GM19351 (cell line): ENCODE data around the gene EPB41.
"Not testable (repeated sequence)": the region's sequence is repeated elsewhere in the genome, so short reads cannot be mapped to it uniquely, and the experiment has no call there.

Experiments
- ATAC-seq: cut with Tn5 transposase; IDR thresholded peaks from one replicate; pipeline ENCODE4 v1.9.1; 2021; ENCODE audit warnings: mild to moderate bottlenecking, moderate library complexity; ENCODE audit not compliant: unreplicated experiment

The EPB41 gene

DNA sequence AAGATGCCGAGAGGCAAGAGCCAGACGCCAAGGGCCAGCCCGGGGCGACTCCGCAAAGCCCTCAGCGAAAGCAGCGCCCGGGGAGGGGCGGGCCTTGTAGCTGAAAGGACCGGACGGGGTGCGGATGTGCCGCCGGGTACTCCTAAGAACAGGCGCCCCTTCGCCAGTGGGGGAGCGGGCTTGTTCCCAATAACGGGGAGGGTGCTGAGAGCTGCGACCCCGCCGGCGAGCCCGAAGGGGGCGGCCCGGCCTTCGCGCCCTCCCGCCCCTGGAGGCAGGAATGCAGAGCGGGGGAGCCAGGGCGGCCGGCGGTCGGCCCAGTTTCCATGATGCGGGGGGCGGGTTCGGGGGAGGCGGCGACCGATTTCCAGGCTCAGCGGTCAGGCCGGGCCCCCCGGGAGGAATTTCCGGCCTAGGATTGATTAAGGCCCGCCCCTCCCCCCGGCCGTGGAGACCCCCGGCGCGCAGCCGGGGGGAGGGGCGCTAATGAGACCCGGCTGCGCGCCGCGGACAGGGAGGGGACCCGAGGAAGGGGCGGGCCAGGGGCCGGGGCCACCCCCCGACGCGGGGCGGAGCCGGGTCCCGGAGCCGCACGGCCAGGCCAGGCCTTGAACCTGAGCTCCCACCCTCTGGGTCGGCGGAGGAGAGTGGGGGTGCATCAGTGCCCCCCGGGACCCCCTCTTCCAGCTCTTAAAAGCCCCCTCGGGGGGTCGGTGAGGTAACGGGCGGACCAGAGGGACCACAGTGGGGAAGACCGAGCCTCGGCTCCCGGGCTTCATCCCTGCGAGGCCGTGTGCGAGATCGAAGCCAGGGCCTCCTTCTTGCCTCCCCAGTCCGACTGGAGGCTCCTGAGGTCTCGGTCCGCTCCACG, 210.2 kb downstream of the EPB41 start:
- no peak for ATAC-seq

DNA sequence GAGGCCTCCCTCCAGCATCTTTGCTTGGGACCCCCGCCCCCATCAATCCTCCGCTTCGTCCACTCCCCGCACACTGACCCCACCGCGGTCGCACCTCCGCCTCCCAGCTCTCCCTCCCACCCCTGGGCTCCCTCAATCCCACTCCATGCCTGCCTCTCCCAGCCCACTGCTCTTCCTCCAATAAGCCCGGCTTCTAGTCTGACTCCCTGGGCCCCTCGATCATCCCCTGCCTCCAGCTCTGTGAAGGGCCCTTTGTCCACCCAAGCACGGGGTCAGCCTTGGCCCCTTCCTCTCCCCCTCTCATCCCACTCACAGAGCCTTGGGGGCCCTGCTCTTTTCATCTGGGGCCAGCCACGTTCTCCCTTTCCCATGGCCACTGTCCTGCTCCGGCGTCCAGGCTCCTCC, 210.9 kb downstream of the EPB41 start:
- no peak for ATAC-seq

DNA sequence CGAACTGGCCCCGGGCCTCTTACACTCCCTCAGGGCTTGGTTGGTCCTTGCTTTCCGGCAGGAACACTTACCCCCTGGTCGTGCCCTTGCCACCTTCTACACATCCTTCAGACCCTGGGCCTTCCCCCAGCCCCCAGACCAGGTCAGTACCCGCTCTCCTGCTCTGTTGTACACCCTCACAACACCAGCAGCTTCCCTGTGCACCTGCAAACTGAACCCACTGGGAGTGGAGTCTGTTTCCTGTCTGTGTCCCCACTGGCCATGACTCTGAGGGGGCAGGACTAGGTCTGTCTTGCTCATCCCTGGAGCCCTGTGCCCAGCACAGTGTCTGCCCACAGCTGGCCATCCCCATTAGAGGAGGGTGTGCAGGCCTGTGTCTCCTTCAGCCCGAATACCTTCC, 211.4 kb downstream of the EPB41 start:
- ATAC-seq: no peak

DNA sequence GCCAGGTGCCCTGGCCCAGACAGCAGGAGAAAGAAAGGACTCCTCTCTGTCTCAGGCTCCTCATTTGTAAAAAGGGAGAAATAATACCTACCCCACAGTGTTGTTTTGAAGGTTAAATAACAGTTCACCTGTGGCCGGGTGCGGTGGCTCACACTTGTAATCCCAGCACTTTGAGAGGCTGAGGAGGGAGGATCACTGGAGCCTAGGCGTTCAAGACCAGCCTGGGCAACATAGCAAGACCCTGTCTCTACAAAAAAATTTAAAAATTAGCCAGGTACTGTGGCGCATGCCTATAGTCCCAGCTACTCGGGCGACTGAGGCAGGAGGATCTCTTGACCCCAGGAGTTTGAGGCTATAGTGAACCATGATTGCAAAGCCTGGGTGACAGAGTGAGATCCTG, 211.8 kb downstream of the EPB41 start:
- ATAC-seq: no peak

DNA sequence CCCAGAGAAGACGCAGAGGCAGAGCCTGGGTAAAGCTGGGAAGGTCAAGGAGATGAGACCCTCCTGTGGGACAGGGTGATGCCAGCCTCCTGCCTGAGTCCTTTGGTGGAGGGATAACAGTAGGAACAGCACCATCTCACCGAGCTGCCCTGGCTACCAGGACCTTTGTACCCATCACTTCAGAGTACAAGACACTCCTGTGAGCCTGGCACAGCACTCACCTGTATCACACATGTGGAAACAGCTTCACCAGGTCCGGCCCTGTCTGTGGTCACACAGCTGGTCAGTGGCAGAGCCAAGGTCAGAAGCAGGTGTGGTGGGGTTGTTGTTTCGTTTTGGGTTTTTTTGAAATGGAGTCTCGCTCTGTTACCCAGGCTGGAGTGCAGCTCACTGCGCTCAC, 214.4 kb downstream of the EPB41 start:
- no peak for ATAC-seq

DNA sequence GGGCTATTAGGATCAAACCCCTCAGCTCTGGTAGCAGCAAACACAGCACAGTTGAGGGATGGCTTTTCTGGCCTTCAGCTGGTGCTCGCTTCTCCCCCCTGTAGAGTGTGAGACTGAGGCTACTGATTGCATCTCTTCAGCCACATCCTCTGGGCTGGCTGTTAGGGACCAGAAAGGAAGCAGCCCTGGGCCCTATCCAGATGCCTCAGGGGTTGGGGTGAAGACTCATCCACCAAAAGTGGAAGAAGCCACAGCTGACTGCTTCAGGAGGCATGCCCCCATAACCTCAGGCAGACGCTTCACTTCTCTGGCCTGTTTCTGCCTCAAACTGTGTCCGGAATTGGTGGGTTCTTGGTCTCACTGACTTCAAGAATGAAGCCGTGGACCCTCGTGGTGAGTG, 215.5 kb downstream of the EPB41 start:
- ATAC-seq: no peak

DNA sequence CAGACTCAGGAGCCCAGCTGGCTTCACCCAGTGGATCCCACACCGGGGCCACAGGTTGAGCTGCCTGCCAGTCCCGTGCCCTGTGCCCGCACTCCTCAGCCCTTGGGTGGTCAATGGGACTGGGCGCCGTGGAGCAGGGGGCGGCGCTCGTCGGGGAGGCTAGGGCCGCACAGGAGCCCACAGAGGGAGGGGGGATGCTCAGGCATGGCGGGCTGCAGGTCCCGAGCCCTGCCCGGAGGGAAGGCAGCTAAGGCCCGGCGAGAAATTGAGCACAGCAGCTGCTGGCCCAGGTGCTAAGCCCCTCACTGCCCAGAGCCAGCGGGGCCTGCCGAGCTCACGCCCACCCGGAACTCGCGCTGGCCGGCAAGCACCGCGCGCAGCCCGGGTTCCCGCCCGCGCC, 216.7 kb downstream of the EPB41 start:
- ATAC-seq: not testable (repeated sequence)

DNA sequence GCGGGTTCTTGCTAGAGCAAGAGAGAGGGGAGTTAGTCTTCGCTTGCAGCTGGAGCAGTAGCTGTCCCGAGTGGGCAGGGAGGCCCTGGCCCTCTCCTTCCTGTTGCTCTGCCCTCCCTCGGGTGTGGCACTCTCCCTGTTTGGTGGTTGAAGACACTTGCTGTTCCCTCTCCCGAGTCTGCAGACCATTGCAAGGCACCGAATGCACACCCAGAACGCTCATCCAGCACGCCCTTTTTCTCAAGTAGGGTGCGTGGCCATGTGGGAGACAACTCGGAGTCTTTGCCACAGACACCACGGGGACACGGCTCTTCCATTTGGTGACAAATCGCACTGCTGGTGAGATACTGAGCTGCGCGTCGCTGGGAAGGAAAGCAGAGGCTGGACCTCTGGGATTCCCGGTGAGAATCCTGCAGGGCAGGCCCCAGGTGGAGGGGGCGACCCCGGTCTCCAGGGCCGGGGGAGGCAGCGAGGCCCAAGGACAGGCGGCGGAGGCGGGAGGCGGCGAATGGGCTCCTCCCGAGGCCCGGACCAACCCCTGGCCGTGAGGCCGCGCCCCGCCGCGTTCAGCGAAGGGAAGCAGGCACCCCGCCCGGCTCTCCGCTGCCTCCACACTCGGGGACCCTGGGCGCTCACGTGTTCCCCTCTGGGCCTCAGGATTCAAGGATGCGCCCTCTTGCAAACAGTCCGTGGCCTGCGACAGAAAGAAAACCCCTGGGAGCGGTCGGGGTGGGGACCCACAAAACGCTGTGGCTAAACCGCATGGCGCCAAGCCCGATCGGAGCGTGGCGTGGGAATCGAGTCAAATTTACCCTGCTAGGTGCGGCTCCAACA, 219.7 kb downstream of the EPB41 start:
- ATAC-seq: no peak

DNA sequence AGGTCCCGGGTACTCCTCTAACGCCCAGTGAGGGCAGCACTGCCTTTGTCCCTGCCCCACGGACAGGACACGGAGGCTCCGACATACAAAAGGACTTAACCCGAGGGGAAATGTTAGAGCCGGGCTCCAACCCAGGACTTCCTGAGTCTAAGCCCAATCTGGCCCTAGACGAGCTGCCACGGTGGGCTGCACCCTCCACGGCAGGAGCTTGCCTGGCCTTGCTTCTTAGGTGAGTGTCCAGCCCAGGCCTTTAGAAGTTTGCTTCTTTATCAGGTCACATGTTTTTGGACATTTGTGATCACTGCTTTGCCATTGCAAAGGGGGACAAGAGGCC, 220.3 kb downstream of the EPB41 start:
- no peak for ATAC-seq

DNA sequence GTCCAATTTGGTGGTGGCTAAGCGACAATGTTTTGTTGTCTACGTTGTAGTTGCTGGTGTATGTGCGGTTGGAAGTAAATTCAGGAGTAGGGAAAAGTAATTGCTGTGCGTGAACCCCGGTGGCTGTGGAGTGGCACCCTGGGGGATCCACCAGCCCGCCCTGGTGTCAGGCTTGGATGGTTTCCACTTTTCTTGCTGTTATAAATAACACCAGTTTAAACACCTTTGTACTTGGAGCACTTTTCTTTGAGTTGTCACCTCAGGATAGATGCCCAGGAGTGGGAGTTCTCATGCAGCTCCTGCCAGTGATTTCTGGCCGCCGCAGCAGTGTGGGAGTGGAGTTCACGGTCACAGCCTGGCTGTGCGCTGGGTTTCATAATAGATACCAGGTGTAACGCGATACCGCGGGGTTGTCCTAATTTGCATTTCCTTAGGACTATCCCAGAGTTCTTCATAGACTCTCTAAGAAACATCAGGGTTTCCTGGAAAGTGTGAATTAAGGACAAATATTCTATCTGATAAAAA, 222.1 kb downstream of the EPB41 start:
- ATAC-seq: no peak

DNA sequence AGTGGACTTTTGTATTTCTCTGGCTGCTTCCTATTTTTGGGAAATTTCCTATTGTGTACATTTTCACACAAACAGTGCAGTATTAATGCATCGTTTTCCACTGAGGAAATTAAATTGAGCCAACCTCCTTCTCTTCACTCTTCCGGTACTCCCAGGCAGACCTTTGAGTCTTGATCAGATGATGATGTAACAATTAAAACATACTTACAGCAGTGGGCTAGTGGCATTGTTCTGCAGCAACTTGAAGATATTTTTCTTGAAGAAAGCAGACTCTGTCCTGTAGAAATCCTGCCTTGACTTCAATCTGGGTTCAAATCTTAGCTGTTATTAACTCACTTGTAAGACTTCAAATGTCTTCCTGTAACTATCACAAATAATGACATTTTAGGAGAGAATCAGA, 228.3 kb downstream of the EPB41 start:
- ATAC-seq: no peak

DNA sequence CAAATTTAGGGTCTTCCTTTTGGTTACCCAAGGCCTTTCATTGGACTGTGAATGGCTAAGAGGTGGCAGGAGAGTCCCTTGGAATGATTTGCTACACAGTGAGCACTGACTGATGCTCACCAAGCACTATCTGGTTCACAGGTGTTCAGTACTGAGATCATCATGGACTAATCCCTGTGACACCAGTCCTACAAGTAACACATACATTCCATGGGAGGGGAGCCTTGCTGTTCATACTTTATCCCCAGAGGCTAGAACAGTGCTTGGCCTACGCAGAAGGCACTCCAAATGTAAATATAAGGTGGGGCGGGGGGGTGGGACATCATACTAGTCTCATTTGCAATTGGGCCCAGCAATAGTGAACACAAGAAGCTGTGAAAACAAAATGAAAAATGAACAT, 229.8 kb downstream of the EPB41 start:
- ATAC-seq: no peak

DNA sequence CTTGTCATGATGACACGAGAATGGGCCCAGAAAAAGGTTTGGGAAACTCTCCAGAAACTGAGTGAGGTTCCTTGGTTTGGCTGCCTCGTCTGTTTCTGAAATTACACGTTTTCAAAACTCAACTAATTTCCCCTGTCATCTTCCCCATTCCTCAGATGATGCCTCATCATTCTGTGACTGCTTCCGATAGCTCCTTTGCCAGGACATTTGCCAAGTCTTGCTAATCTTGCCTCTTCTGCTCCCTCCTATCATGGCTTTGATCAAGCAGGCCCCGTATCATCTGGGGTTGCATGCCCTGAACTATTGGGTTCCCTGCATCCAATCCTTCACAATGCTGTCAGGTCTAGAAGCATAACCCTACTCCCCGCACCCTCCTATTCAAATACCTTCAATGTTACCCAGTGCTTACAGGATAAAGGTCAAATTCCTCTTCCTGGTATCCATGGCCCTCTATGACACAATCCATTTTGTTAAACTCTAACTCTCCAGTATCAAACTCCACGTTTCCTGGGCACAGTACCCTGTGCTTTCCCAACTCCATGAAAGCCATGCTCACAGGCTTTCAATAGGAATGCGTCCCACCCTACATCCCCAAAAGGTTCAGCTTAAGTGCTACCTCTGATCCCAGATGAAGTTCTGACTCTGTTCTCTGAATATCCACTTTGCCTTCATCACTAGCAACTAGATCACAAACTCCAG, 231.5 kb downstream of the EPB41 start:
- no peak for ATAC-seq

DNA sequence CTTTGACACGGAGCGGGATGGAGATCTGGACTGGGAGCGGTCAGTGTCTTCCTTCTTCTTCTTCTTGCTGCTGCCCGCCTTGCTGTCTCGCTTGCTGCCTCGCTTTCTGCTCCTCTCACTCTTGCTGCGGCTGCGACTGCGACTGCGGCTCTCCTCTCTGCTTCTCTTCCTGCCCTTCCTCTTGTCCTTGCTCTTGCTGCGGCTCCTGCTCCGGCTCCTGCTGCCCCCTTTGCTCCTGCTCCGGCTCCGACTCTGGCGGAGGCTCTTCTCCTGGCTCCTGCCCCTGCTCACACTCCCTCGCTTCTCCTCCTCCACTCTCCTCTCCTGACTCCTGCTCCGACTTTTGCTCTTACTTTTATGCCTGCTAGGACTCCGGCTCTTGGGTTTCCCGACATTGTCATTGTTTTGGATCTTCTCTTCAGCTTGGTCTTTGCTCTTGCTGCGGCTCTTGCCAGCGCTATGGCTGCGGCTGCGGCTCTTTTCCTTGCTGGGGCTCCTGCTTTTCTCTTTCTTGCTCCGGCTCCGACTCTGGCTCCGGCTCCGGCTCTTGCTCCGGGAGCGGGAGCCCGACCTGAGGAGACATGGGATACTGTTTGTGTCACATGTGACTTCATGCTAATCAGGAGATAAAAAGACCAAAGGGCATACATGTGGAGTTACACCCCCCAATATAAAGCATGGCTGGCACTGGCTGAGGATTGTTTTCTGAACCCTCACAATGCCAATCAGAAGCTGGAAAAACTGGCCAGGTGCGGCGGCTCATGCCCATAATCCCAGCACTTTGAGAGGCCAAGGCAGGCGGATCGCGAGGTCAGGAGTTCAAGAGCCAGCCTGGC, 234.5 kb downstream of the EPB41 start:
- ATAC-seq: no peak

DNA sequence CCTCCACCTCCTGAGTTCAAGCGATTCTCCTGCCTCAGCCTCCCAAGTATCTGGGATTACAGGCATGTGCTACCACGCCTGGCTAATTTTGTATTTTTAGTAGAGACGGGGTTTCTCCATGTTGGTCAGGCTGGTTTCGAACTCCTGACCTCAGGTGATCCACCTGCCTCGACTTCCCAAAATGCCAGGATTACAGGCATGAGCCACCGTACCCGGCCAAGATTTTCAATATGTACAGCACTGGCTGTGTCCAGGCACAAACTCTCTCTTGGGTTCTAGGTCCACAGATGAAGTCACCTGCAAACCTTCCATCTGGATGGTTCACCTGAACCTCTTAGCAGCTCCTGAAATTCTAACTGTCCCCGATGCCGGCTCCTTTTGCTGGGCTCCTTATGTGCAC, 236.0 kb downstream of the EPB41 start:
- ATAC-seq: not testable (repeated sequence)

DNA sequence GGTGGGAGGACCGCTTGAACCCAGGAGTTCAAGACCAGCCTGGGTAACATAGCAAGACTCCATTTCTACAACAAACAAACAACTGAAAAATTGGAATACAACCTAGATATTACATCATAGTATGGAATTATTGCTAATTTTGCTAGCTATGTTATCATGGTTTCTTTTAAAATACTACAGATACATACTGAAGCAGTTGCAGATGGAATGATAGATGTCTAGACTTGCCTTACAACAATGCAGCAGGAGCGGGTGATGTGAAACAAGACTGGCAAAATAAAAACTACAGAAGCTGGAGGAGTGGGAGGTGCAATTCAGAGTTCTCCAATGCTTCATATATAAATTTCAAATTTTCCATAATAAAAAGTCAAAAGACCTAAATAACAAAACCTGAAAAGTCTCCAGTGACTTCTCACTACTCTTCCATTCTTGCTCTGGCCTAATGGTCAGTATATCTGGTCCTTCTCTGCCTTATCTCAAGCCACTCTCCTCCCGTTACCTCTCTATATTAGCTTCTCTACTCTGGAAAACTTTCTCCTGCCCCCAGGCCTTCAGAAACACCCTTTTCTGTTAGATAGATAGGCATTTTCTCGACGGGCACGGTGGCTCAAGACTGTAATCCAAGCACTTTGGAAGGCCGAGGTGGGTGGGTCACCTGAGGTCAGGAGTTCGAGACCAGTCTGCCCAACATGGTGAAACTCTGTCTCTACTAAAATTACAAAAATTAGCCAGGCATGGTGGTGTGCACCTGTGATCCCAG, 237.9 kb downstream of the EPB41 start:
- no peak for ATAC-seq

DNA sequence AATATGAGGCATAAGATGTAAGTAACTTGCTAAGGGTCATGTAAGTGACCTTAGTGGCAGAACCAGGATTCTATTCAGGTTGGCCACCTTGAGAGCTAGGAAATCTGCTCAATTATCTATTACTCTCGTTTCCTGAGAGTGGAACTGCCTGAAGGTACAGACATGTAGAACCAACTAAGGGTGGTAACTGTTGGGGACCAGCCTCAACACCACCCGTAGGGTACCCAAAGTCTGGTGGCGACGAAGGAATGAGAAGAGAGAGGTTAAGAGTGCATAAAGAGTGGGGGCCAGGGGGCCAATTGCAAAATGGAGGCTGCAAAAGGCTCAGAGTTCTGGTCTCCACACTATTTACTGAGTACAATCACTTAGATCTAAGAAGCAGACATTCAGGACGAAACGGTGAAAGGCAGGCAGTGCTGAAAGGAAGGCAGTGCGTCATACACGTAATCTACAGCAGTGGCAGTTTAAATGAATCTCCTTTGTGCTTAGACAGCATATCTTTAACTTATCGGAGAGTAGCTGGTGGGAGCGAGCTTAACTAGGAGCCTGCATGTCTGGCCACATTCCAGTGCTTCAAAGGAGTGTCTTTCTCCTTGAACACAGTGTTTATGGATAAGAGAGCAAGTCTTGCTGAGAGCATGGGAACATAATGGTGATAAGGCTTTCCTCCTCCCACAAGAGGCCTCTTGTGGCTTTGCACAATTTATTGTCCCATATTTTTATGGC, 242.3 kb downstream of the EPB41 start:
- ATAC-seq: no peak

DNA sequence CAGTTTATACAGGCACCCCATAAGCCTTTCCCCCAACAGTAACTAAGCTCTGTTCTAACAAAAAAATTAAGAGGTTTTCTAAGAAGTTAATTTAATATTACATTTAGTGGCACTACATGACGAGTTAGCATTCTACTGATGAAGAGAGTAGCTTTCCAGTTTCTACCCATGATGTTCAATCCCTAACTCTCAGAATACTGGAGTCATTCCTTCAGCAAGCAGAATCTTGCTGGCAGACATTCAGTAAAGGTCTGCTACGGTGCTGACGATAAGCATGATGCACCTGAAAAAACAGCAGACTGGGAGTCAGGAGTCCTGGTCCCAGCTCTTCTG, 242.9 kb downstream of the EPB41 start:
- ATAC-seq: no peak

DNA sequence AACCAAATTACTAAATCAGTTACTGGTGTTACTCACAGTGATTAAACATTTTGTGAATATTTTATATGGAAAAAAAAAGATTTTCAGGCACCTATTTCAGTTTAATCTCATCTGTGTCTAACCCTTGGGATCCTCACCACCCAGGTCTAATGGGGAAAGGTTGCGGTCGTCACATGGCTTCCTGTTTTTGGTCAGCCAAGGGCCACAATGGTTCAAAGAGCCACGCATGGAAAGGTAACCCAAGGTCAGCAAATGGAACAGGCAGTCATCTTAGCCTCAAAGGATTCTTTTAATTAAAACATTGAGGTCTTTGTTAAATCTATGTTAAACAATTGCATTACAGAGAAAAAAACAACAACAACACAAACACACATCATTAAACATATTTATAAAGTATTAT, 245.4 kb downstream of the EPB41 start:
- ATAC-seq: no peak
